ENCODE results near the gene RANBP10. TPM values are rescaled to one million over a fixed set of nuclear protein-coding genes. Genes with fewer than 3 reads are reported as not detected.
"Not testable (repeated sequence)": the region's sequence is repeated elsewhere in the genome, so short reads cannot be mapped to it uniquely, and the experiment has no call there.

RANBP10 gene
- total and polyA plus RNA-seq, 8 donors: 16.8 to 45.8 (median 34.5) TPM

- Histone ChIP-seq H3K27me3 (no peaks in the 10 kb centered on the region), H3K27ac (no peak overlapping the region), H3K4me1 (no peaks in the 10 kb centered on the region), H3K4me3 (no peak overlapping the region), H3K9me3 (no peaks in the 10 kb centered on the region), H3K36me3 (peaks cover 0 to 20% of the 10 kb centered on the region in 2 donors)
- no peak for TF ChIP-seq CTCF (IDR thresholded peaks at IDR 0.05)
- ATAC-seq (no peak), DNase-seq (peak in 1 of 4 donors; percentile 5)
- intact Hi-C loops (cut with DNase I): no loop called here
Measured at GRCh38 chr16:67760206-67760955, 46.0 kb downstream of the RANBP10 start.

GRCh38 chr16:67758966-67759365, 47.4 kb downstream of the RANBP10 start:
- TF ChIP-seq CTCF (IDR thresholded peaks at IDR 0.05): no peak
- H3K9me3 ChIP-seq: no peaks in the 10 kb centered on the region
- no peaks in the 10 kb centered on the region for H3K27me3 ChIP-seq
- intact Hi-C loops (cut with DNase I): no loop called here
- no peaks in the 10 kb centered on the region for H3K4me1 ChIP-seq
- peaks cover 0 to 25% of the 10 kb centered on the region in 2 donors for H3K36me3 ChIP-seq
- H3K27ac ChIP-seq: no peak overlapping the region
- ATAC-seq (no peak), DNase-seq (peak in 2 of 4 donors; percentile 14 to 30)
- no peak overlapping the region for H3K4me3 ChIP-seq

GRCh38 chr16:67758006-67758405, 48.4 kb downstream of the RANBP10 start:
- peaks cover 0 to 24% of the 10 kb centered on the region in 2 donors for H3K36me3 ChIP-seq
- ATAC-seq: no peak
- intact Hi-C loops (cut with DNase I): no loop called here
- no peak overlapping the region for H3K4me3 ChIP-seq
- no peaks in the 10 kb centered on the region for H3K9me3 ChIP-seq
- no peaks in the 10 kb centered on the region for H3K27me3 ChIP-seq
- TF ChIP-seq CTCF (IDR thresholded peaks at IDR 0.05): no peak
- no peaks in the 10 kb centered on the region for H3K4me1 ChIP-seq
- H3K27ac ChIP-seq: no peak overlapping the region
- DNase-seq: peak in 1 of 4 donors; percentile 43

GRCh38 chr16:67752641-67753040, 53.7 kb downstream of the RANBP10 start:
- H3K27ac ChIP-seq: no peak overlapping the region

GRCh38 chr16:67751331-67751730, 55.0 kb downstream of the RANBP10 start:
- H3K4me3 ChIP-seq; intact Hi-C loops (cut with DNase I); H3K27ac ChIP-seq; H3K9me3 ChIP-seq; H3K4me1 ChIP-seq; H3K27me3 ChIP-seq: not testable (repeated sequence)
- peak; percentile 80 for ATAC-seq
- H3K36me3 ChIP-seq: peaks cover 0 to 12% of the 10 kb centered on the region in 2 donors
- DNase-seq: peak in 1 of 4 donors; percentile 2

More at GRCh38 chr16:67752641-67753040, 53.7 kb downstream of the RANBP10 start:
- Histone ChIP-seq H3K9me3 (no peaks in the 10 kb centered on the region), H3K4me1 (no peaks in the 10 kb centered on the region), H3K36me3 (peaks cover 0 to 17% of the 10 kb centered on the region in 2 donors), H3K4me3 (no peak overlapping the region), H3K27me3 (no peaks in the 10 kb centered on the region)
- no peak for TF ChIP-seq CTCF (IDR thresholded peaks at IDR 0.05)
- DNase-seq (peak in 1 of 4 donors; percentile 2), ATAC-seq (no peak)
- intact Hi-C loops (cut with DNase I): no loop called here
